Smooth muscle cell (in vitro differentiated cells): ENCODE data around the gene FN1. TPM values are rescaled to one million over a fixed set of nuclear protein-coding genes. Genes with fewer than 3 reads are reported as not detected.
"Not testable (repeated sequence)": the region's sequence is repeated elsewhere in the genome, so short reads cannot be mapped to it uniquely, and the experiment has no call there.

Experiments
- DNase-seq: peaks from one replicate; lab custom pipeline; 2025; ENCODE audit not compliant: unreplicated experiment; lab: John Stamatoyannopoulos, UW
- H2AFZ ChIP-seq: fragments of 200-600 bp; sonication (generic); 2 replicates; pipeline ENCODE4 v1.6.0; 2016; ENCODE audit warnings: antibody characterized with exemption, low read depth, mild to moderate bottlenecking
- H3F3A ChIP-seq: fragments of 200-600 bp; sonication (generic); 2 replicates; pipeline ENCODE4 v1.6.0; 2017; ENCODE audit warnings: antibody characterized with exemption, low read depth
- H3K27ac ChIP-seq: fragments of 200-600 bp; sonication (generic); 2 replicates; pipeline ENCODE4 v1.5.1; 2016; ENCODE audit warnings: low read depth, mild to moderate bottlenecking
- H3K27me3 ChIP-seq: fragments of 200-600 bp; sonication (generic); 2 replicates; pipeline ENCODE4 v1.6.1; 2016; ENCODE audit warnings: low read depth, mild to moderate bottlenecking
- H3K36me3 ChIP-seq: fragments of 200-600 bp; sonication (generic); 2 replicates; pipeline ENCODE4 v1.5.1; 2016; ENCODE audit warnings: low read depth
- H3K4me1 ChIP-seq: fragments of 200-600 bp; sonication (generic); 2 replicates; pipeline ENCODE4 v1.5.1; 2016; ENCODE audit warnings: low read depth
- H3K4me2 ChIP-seq: fragments of 200-600 bp; sonication (generic); 2 replicates; pipeline ENCODE4 v1.6.0; 2016; ENCODE audit warnings: mild to moderate bottlenecking
- H3K4me3 ChIP-seq: fragments of 200-600 bp; sonication (generic); 2 replicates; pipeline ENCODE4 v1.5.1; 2016; ENCODE audit warnings: mild to moderate bottlenecking
- H3K79me2 ChIP-seq: fragments of 200-600 bp; sonication (generic); 2 replicates; pipeline ENCODE4 v1.6.0; 2016; ENCODE audit warnings: low read depth, mild to moderate bottlenecking
- H3K9ac ChIP-seq: fragments of 200-600 bp; sonication (generic); 2 replicates; pipeline ENCODE4 v1.6.0; 2016; ENCODE audit warnings: low read depth
- H3K9me3 ChIP-seq: fragments of 200-600 bp; sonication (generic); replicated peaks from 2 replicates; pipeline ENCODE4 v1.5.1; 2016; ENCODE audit warnings: low read depth
- H4K20me1 ChIP-seq: fragments of 200-600 bp; sonication (generic); 2 replicates; pipeline ENCODE4 v1.6.0; 2016; ENCODE audit warnings: low read depth
- CTCF ChIP-seq: fragments of 200-600 bp; sonication (generic); IDR thresholded peaks from 2 replicates; pipeline ENCODE4 v1.5.1; 2017; ENCODE audit warnings: borderline replicate concordance, mild to moderate bottlenecking, antibody characterized with exemption; ENCODE audit not compliant: insufficient read depth, poor library complexity, severe bottlenecking
- WGBS: methylation state at CpG from one replicate; pipeline ENCODE4 v1.1.7; 2016; ENCODE audit warnings: low lambda C conversion rate; 5-methylcytosine and 5-hydroxymethylcytosine counted together
- polyA plus RNA-seq: library from polyadenylated mRNA; unstranded; fragments of >200 nt; fragmentation: Nextera tagmentation; extraction: Ambion mirVana; gene quantifications from 2 replicates; pipeline ENCODE4 v1.2.1, GENCODE V29; 2016
- total RNA-seq: library from RNA; depleted of rRNA; stranded (reverse); fragments of >200 nt; gene quantifications from 2 replicates; pipeline ENCODE4 v1.2.3, GENCODE V29; 2014

Gene FN1
- total and polyA plus RNA-seq, 2 experiments from 2014 or later, result 10,917 to 21,295 TPM

- Histone ChIP-seq H3F3A (peaks cover 92% of the 10 kb centered on the region), H4K20me1 (peaks cover 100% of the 10 kb centered on the region), H3K9me3 (no peaks in the 10 kb centered on the region), H3K9ac (no peak overlapping the region), H3K27ac (peak overlapping the region; percentile 86), H3K4me1 (peaks cover 14% of the 10 kb centered on the region), H3K4me2 (peak overlapping the region; percentile 78), H3K36me3 (peaks cover 28% of the 10 kb centered on the region), H3K27me3 (no peaks in the 10 kb centered on the region), H3K4me3 (no peak overlapping the region), H3K79me2 (peaks cover 39% of the 10 kb centered on the region), H2AFZ (no peak overlapping the region)
- TF ChIP-seq CTCF, result no peak
- DNase-seq, result no peak
- 92% methylated on average over 1 of the region's 1 CpG for WGBS
Observed at GRCh38 chr2:215413484-215413777, 22.4 kb downstream of the FN1 start.

GRCh38 chr2:215411941-215412743 is 23.7 kb downstream of the FN1 start:
- peaks cover 36% of the 10 kb centered on the region for H3K79me2 ChIP-seq
- no peaks in the 10 kb centered on the region for H3K27me3 ChIP-seq
- no peak for DNase-seq
- no peak for TF ChIP-seq CTCF
- H3K4me3 ChIP-seq, result no peak overlapping the region
- no peak overlapping the region for H2AFZ ChIP-seq
- H3K27ac ChIP-seq, result peak overlapping the region; percentile 86
- peak overlapping the region; percentile 78 for H3K4me2 ChIP-seq
- H3K9ac ChIP-seq, result peak overlapping the region; percentile 7
- 90% methylated on average over 9 of the region's 9 CpGs for WGBS
- H3K9me3 ChIP-seq, result no peaks in the 10 kb centered on the region
- peaks cover 28% of the 10 kb centered on the region for H3K36me3 ChIP-seq
- H3K4me1 ChIP-seq, result peaks cover 11% of the 10 kb centered on the region
- peaks cover 92% of the 10 kb centered on the region for H3F3A ChIP-seq
- peaks cover 100% of the 10 kb centered on the region for H4K20me1 ChIP-seq

- H3K79me2 ChIP-seq, result peaks cover 24% of the 10 kb centered on the region
- 0% methylated on average over 1 of the region's 1 CpG for WGBS
- TF ChIP-seq CTCF, result no peak
- peak overlapping the region; percentile 1 for H3K4me2 ChIP-seq
- H3K27me3 ChIP-seq, result no peaks in the 10 kb centered on the region
- H3K4me1 ChIP-seq, result peaks cover 6% of the 10 kb centered on the region
- H3K9me3 ChIP-seq, result no peaks in the 10 kb centered on the region
- H3K27ac ChIP-seq, result peak overlapping the region; percentile 86
- no peak overlapping the region for H3K4me3 ChIP-seq
- H3K36me3 ChIP-seq, result peaks cover 40% of the 10 kb centered on the region
- H2AFZ ChIP-seq, result no peak overlapping the region
- peaks cover 94% of the 10 kb centered on the region for H3F3A ChIP-seq
- peaks cover 100% of the 10 kb centered on the region for H4K20me1 ChIP-seq
- no peak overlapping the region for H3K9ac ChIP-seq
- no peak for DNase-seq
Observed at GRCh38 chr2:215410932-215411285, 25.0 kb downstream of the FN1 start.

- H3K27ac ChIP-seq, result peak overlapping the region; percentile 86
- H3F3A ChIP-seq, result peaks cover 93% of the 10 kb centered on the region
- H3K36me3 ChIP-seq, result peaks cover 43% of the 10 kb centered on the region
- not testable (repeated sequence) for DNase-seq, H3K9me3 ChIP-seq, H3K4me2 ChIP-seq, H3K9ac ChIP-seq, H2AFZ ChIP-seq, H3K27me3 ChIP-seq, H3K4me3 ChIP-seq, H3K4me1 ChIP-seq
- WGBS, result 72% methylated on average over 13 of the region's 13 CpGs
- peaks cover 100% of the 10 kb centered on the region for H4K20me1 ChIP-seq
- peaks cover 19% of the 10 kb centered on the region for H3K79me2 ChIP-seq
Observed at GRCh38 chr2:215410181-215410931, 25.5 kb downstream of the FN1 start.
